NCI-H2227 treated with DMSO at 0.1 percent for 48 hours (cell line): Measurements from ENCODE around the gene TEX11.
"Not testable (repeated sequence)": the region's sequence is repeated elsewhere in the genome, so short reads cannot be mapped to it uniquely, and the experiment has no call there.

Experiments used
- DNase-seq: peaks from one replicate; lab custom pipeline; 2025; lab: John Stamatoyannopoulos, UW

Gene TEX11

GRCh38 chrX:70755850-70756249 lies 152.7 kb downstream of the TEX11 start:
- no peak for DNase-seq

GRCh38 chrX:70754169-70754848 lies 154.2 kb downstream of the TEX11 start:
- no peak for DNase-seq

- DNase-seq = not testable (repeated sequence)
These were observed 174.7 kb downstream of the TEX11 start for GRCh38 chrX:70733774-70734173.

- DNase-seq = not testable (repeated sequence)
These were observed 180.6 kb downstream of the TEX11 start for GRCh38 chrX:70727961-70728360.

- no peak for DNase-seq
These were observed 187.8 kb downstream of the TEX11 start for GRCh38 chrX:70720721-70721120.

GRCh38 chrX:70711336-70711735 lies 197.2 kb downstream of the TEX11 start:
- DNase-seq = not testable (repeated sequence)

GRCh38 chrX:70694339-70695122 lies 214.0 kb downstream of the TEX11 start:
- DNase-seq = no peak

- not testable (repeated sequence) for DNase-seq
These were observed 229.1 kb downstream of the TEX11 start for GRCh38 chrX:70679455-70679854.

- no peak for DNase-seq
These were observed 233.2 kb downstream of the TEX11 start for GRCh38 chrX:70675284-70675683.

- no peak for DNase-seq
These were observed 236.2 kb downstream of the TEX11 start for GRCh38 chrX:70672326-70672725.

GRCh38 chrX:70669120-70669519 lies 239.4 kb downstream of the TEX11 start:
- no peak for DNase-seq

- DNase-seq = peak; percentile 51
These were observed 243.8 kb downstream of the TEX11 start for GRCh38 chrX:70664726-70665125.

GRCh38 chrX:70661124-70661523 lies 247.4 kb downstream of the TEX11 start:
- DNase-seq = not testable (repeated sequence)

GRCh38 chrX:70657546-70657945 lies 251.0 kb downstream of the TEX11 start:
- not testable (repeated sequence) for DNase-seq

- no peak for DNase-seq
These were observed 252.2 kb downstream of the TEX11 start for GRCh38 chrX:70656304-70656703.

GRCh38 chrX:70647910-70648309 lies 260.6 kb downstream of the TEX11 start:
- not testable (repeated sequence) for DNase-seq

- no peak for DNase-seq
These were observed 272.3 kb downstream of the TEX11 start for GRCh38 chrX:70636218-70636617.

- DNase-seq = no peak
These were observed 272.8 kb downstream of the TEX11 start for GRCh38 chrX:70635669-70636068.

GRCh38 chrX:70635227-70635626 lies 273.3 kb downstream of the TEX11 start:
- DNase-seq = no peak

- no peak for DNase-seq
These were observed 286.8 kb downstream of the TEX11 start for GRCh38 chrX:70621743-70622142.

GRCh38 chrX:70618467-70618866 lies 290.0 kb downstream of the TEX11 start:
- no peak for DNase-seq

GRCh38 chrX:70613295-70613694 lies 295.2 kb downstream of the TEX11 start:
- DNase-seq = no peak

GRCh38 chrX:70605352-70605751 lies 303.2 kb downstream of the TEX11 start:
- no peak for DNase-seq
